COR-L47 (cell line): ENCODE data around the gene EXOC5.

ENCODE experiments used
- DNase-seq: peaks from one replicate; lab custom pipeline; 2025; lab: John Stamatoyannopoulos, UW

EXOC5 gene

GRCh38 chr14:57161583-57162234, 107.0 kb downstream of the EXOC5 start:
- peak; percentile 14 for DNase-seq

DNA sequence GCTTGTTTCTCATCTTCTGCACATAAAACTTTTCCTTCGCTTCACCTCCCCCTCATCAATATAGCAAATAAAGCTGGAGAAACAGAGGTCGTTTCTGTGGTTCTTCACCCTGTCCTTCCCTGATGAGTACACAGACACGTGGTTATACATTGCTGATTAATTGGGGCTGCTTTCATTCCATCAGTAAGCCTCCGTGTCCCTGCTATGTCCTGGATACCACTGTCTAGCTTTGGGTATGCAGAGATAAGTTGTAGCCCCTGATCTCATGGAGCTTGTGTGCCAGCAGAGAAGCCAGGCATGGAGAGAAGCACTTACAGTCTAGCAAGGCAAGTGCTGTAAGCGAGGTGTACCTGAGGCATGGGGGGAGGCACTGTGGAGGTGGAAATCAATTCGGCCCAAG, 108.4 kb downstream of the EXOC5 start:
- no peak for DNase-seq

GRCh38 chr14:57153286-57153685, 115.4 kb downstream of the EXOC5 start:
- no peak for DNase-seq
